RCC 7860 (cell line): Measurements from ENCODE around the gene FILIP1L.

Source experiments
- DNase-seq: peaks from one replicate; pipeline ENCODE4 v3.0.0-alpha.2; 2015; ENCODE audit warnings: low spot score
- FAIRE-seq: peaks from 2 replicates; lab custom pipeline; 2012; peaks lifted over from hg19 to GRCh38; lab: Jason Lieb, UNC

The FILIP1L gene

DNA sequence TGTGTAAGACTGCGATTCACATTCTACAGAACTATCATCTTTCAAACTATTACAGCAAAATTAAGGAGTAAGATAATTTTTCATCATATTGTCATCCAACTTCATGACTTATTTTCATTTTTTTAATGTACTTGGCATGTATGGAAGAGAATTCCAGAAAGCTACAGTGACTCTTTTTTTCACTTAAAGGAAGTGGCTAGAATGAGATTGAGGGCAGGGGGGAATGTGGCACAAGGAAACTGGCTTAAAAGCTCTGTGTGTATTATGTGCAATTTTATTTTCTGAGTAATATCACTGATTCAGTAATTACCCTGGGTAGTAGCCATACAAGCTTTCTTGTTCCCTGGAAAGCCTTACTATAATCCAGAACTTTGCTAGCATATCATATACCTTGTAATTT, 94.6 kb downstream of the FILIP1L start:
- FAIRE-seq = no peak

GRCh38 chr3:100018806-100019205, 95.5 kb downstream of the FILIP1L start:
- DNase-seq (no peak), FAIRE-seq (no peak)

More for the DNA sequence above, 94.6 kb downstream of the FILIP1L start:
- DNase-seq = no peak

DNA sequence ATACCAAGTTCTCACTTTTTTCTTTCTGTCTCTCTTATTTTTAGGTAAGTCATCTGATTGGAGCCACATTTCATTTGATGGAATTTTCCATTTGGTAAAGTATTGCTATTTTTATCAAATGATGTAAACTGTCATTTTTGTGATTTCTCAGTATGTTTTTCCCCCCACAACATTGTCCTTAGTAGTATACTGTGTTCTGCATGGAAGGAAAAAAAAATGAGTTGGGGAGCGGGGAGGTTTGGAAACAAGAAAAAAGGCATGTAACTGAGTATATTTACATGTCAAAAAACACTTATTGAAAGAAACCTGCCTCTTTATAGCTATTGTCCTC, 104.2 kb downstream of the FILIP1L start:
- DNase-seq (no peak), FAIRE-seq (no peak)

DNA sequence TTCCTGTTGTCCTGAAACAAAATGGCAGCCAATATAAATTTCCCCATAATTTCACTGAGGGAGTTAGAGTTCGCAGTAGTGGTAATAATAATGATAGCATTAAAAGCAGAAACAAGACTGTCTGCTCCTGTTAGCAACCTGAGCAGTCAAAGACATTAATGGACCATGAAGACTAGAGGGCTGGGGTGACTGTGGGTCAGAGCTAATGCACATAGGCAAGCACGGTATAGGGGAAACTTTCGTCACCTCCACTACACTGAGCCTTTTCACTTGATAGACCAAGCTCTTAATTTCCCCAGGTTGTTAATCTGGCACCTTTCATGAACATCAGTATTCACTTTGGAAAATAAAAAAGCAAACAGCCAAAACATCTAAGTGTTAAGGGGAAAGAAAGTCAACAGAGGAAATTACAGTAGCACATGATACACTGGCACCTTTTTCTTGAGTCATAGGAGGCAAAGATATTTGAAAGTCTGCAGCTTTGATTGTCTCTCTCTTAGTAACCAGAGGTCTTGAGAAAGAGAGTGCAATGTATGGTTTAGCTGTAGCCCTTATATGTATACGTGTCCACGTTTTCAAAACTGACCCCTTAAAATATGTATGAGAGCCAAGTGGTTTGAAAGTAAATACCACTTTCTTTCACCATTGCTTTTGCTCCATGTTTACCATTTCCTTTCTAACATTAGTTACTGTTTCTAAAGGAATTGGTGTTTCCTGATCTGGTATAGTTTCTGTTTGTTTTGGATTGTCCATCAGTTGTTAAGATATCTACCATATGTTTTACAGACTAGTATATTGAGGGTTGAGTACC, 104.8 kb downstream of the FILIP1L start:
- DNase-seq = no peak
- no peak for FAIRE-seq

- FAIRE-seq (no peak), DNase-seq (no peak)
These were observed 106.1 kb downstream of the FILIP1L start for GRCh38 chr3:100008081-100008698.

GRCh38 chr3:100007313-100007712, 107.0 kb downstream of the FILIP1L start:
- no peak for DNase-seq
- no peak for FAIRE-seq

DNA sequence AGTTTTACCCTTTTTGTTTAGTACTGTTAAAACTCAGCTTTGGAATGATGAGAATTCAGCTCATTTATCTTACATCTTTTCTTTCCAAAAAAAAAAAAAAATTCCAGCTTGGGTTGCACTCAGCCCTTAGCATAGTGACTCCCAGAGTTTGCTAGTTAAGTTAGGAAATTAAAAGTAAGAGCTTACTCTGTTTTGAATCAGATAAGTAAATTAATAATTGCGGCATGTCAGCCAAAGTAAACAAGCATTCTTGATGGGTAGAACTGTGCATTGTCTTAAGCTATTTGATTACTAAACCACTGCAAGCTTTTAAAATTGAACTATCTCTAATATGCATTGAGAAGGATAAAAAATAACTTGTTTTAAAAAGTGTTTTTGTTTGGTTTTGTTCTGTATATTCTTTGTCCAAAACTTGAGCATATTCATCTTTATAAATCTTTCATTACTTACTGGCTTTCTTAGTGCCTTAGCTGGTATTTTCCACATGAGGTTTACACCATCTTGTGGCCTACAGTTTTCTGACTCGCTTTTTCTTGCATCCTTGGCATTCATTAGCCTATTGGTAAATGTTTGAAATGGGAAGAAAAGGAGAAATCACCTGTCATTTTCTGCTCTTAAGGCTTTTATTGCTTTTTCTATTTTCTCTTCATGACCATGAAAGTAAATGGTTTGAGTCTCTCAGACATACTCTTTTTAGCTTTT, 107.6 kb downstream of the FILIP1L start:
- peak; percentile 6 for DNase-seq
- peak; percentile 72 for FAIRE-seq

GRCh38 chr3:100005665-100006393, 108.5 kb downstream of the FILIP1L start:
- FAIRE-seq (no peak), DNase-seq (no peak)

DNA sequence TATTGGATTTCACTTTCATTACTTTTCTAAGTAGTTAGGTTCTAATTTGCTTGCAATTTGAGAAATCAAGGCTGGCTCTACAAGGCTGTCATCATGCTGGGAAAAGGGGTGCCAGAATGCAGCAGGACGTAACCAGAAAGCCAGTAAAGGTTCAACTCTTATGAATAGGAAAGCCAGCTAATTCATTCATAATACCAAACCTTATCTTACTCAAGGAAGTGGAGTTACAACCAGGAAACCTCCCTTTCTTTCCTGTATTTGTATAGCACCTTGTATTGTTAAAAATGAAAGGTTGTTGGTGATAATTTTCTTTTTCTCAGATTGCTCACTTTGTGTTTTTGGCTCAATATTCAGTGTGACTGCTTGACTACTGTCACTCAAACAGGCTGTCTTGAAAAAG, 109.4 kb downstream of the FILIP1L start:
- FAIRE-seq = no peak
- DNase-seq = no peak

DNA sequence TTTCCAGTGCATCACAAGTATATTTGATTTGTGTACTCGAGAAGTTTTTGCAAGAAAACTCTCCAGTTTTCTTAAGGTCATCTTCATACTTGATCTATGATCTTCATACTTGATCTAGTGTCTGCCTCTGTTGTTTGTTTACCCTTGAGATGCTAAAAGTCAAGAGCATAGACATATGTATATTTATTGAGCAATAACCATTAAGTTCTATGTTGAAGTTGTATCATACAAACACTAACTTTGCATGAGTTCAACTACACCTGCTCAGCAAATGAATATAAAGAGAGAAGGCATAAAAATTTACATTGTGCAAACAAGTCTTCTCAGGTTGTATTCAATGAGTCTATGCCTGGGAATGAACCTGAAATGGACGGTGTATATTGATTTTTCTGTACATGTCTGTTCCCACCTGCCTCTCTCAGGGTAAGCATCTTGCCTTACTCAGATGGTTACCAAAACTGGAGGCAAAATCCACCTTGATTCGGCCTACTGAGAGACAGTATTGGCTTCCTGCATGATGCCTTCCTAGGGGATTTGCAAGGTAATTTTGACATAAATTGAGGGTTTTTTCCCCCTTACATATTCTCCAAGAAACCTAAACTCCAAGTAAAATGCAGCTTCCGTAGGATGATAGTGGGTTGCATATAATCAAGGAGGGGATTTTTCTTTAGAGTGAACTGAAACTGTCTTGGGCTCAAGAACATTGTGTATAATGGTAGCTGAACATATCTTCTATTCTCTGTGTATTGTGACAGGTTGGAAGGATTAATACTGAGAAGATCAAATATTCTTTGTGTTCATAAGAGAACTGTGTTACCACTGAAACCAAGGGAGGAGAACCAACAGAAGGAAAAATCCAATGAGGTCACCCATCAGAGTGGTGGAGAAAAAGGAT, 110.4 kb downstream of the FILIP1L start:
- no peak for FAIRE-seq

GRCh38 chr3:100002599-100003350, 111.5 kb downstream of the FILIP1L start:
- FAIRE-seq (peak; percentile 91), DNase-seq (peak; percentile 98)

More for the DNA sequence above, 110.4 kb downstream of the FILIP1L start:
- DNase-seq = no peak

DNA sequence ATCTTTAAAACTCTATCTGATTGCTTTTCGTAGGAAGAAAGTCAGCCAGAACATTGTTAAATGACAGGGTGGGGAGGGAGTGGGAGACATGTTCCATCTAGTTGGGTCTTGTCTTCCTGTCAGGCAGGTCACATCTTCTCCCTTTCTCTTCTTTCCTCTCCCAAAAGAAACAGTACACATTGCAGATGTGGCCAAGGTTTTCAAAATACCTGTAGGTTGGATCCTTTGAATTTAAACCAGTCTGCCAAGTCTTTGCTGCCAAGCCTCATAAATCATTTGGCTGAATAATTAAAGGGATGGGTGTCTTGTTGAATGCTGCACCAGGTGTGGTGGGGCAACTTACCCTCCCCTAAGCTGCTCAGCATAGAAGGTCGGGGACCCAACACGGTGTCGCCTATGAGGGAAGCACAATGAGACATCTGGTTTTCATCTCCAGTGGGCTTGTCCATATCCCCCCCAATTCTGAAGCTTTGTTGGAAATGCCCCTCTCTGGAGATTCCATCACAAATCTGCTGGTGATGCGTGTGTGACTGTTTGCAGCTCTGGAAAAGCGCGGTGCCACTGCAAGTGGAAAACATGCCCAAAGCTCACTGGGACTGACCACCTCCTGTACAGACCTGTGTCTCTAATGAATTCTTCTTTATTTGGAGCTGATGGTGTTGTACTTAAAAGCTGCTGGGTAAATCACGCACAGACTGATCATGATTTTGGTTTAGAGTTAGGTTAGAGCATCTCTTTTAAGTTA, 112.6 kb downstream of the FILIP1L start:
- DNase-seq (no peak), FAIRE-seq (no peak)

DNA sequence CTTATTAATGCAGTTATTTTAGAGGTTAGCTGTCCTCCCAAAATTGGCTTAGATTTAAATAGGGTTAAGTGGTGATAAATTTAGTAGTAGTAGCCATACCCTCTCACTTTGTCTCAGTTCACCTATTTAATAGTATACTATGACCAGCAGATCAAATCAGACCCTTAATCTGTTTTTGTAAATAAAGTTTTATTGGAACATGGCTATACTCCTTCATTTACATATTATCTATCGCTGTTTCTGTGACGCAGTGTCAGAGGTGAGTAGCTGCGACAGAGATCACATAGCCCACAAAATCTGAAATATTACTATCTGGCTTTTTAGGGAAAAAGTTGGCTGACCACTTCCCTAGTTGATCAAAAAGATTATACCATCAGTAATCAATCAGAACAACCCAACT, 113.2 kb downstream of the FILIP1L start:
- no peak for FAIRE-seq
- DNase-seq = no peak

GRCh38 chr3:99999536-99999935, 114.8 kb downstream of the FILIP1L start:
- no peak for FAIRE-seq
- no peak for DNase-seq

DNA sequence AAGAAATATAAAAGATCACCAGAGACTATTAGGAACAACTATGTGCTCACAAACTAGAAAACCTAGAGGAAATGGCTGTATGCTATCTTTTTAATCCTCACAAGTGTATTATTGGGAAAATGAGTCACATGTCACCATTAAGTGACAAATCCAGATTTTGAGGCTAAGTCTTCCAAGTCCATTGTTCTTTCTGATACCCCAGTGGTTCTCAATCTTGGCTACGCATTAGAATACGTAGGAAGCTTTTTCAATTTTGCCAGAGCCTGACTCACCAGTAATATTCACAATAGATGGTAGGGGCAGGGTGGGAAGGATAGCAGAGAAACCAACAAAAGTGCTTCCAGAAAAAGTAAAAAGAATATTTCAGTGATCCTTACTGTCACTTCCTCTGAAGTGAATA, 117.0 kb downstream of the FILIP1L start:
- FAIRE-seq (no peak), DNase-seq (no peak)

DNA sequence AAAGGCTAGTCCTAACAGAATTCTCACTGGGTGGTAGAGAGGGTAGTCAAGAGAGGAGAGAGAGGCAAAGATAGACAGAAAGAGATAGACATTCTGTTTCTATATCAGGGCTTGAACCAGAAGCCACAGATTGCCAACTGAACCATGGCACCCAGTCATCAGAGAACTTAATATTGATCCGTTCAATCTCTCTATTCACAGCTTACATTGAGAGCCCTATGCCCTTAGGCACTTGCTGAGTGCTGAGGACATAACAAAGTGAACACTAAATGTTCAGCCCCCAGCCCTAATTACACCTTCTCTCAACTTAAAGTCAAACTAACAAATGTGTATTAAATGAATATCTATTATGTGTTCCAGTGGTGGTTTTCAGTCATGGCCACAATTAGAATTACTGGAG, 124.1 kb downstream of the FILIP1L start:
- no peak for FAIRE-seq
- no peak for DNase-seq

DNA sequence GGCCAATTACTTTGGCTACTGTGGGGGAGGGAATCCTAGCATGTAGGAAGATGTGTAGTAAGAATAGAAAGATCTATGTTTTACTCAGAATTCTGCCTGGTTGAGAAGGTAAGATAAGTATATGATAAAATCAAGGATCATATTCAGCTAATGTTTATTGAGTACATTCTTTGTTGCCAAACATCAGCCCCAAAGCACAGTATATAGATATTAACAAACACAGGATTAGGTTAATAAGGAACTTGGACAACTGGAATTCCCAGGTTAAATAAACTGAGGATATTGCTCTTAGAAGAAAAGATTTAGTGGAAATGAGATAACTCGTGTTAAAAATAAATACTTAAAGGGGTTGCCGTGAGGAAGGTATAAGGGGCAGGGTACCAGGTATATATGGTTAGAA, 129.6 kb downstream of the FILIP1L start:
- FAIRE-seq (no peak), DNase-seq (no peak)

GRCh38 chr3:99984139-99984538, 130.2 kb downstream of the FILIP1L start:
- no peak for FAIRE-seq
- DNase-seq = no peak

- DNase-seq = no peak
- FAIRE-seq = no peak
These were observed 131.7 kb downstream of the FILIP1L start for GRCh38 chr3:99982650-99983049.
